Panc1 (cell line): ENCODE measurements around the gene REXO4. TPM values are rescaled to one million over a fixed set of nuclear protein-coding genes. Genes with fewer than 3 reads are reported as not detected.

Experiments
- ATAC-seq: fragments of 200-7000 bp; cut with Tn5 transposase; 2 replicates; pipeline ENCODE4 v1.9.1; 2020; ENCODE audit warnings: mild to moderate bottlenecking, moderate library complexity
- BruUV-seq: library from RNA; stranded (reverse); fragments of 400-500 nt; replicated peaks from 2 replicates; lab custom pipeline; 2021; lab: Mats Ljungman, UMichigan
- CTCF ChIA-PET: fragments of 300-600 bp; sonication (Branson Sonifier 250); formaldehyde crosslinking; loops from one replicate; lab custom pipeline; 2022; ENCODE audit warnings: antibody characterized with exemption; lab: Charles Lee
- POLR2A ChIA-PET: fragments of 300-600 bp; sonication (Branson Sonifier 250); formaldehyde crosslinking; loops from one replicate; lab custom pipeline; 2022; ENCODE audit warnings: antibody characterized with exemption; lab: Charles Lee
- DNase-seq: peaks from one replicate; pipeline ENCODE4 v3.0.0-alpha.2; 2010; ENCODE audit warnings: low read depth, low spot score
- H3K27ac ChIP-seq: 2 replicates; pipeline ENCODE4 v1.5.1; 2011; ENCODE audit warnings: mild to moderate bottlenecking, low read length, inconsistent platforms
- H3K27me3 ChIP-seq: fragments of 200-500 bp; sonication (Bioruptor generic); 2 replicates; pipeline ENCODE4 v1.6.0; 2014; ENCODE audit warnings: low read length, inconsistent platforms; ENCODE audit not compliant: control insufficient read depth, insufficient read depth
- H3K36me3 ChIP-seq: fragments of 200-500 bp; sonication (Bioruptor generic); 2 replicates; pipeline ENCODE4 v1.5.1; 2014; ENCODE audit warnings: inconsistent platforms, mild to moderate bottlenecking, low read length, moderate library complexity; ENCODE audit not compliant: control insufficient read depth, insufficient read depth
- H3K4me1 ChIP-seq: 2 replicates; pipeline ENCODE4 v1.5.1; 2011; ENCODE audit warnings: inconsistent platforms, mild to moderate bottlenecking, low read length, moderate library complexity; ENCODE audit not compliant: control insufficient read depth, insufficient read depth
- H3K4me3 ChIP-seq, 2 experiments: 2 replicates each; pipeline ENCODE4 v1.5.1; 2011 to 2012; ENCODE audit warnings: low read depth in 2 of 2, low read length in 2 of 2, mild to moderate bottlenecking in 2 of 2, inconsistent platforms in 1 of 2, moderate library complexity in 1 of 2
- H3K9me3 ChIP-seq: fragments of 200-500 bp; sonication (Bioruptor generic); 2 replicates; pipeline ENCODE4 v1.5.1; 2014; ENCODE audit warnings: low read depth, mild to moderate bottlenecking, inconsistent platforms, low read length, moderate library complexity; ENCODE audit not compliant: control insufficient read depth, insufficient read depth
- SIN3A ChIP-seq: IDR thresholded peaks from 2 replicates; pipeline ENCODE4 v1.6.1; 2012; ENCODE audit warnings: low read depth, mild to moderate bottlenecking, low read length, moderate library complexity, borderline replicate concordance; ENCODE audit not compliant: insufficient read depth
- TCF7L2 ChIP-seq: IDR thresholded peaks from 2 replicates; pipeline ENCODE4 v1.6.1; 2011; ENCODE audit warnings: mild to moderate bottlenecking, low read depth, low read length, inconsistent platforms
- in situ Hi-C: cut with HindIII; loops from 2 replicates; pipeline ENCODE4 v1.10.0; 2016; ENCODE audit warnings: low sequenced_read_pairs, low pct_unique_long_range_greater_than_20kb
- intact Hi-C: fragments of 100-400 bp; cut with micrococcal nuclease; formaldehyde crosslinking; loops from one replicate; pipeline ENCODE4 v1.10.0; 2022; ENCODE audit not compliant: unreplicated experiment
- total RNA-seq: library from RNA; stranded (reverse); gene quantifications from one replicate; pipeline ENCODE4 v1.2.1, GENCODE V29; 2021; ENCODE audit not compliant: unreplicated experiment
- TF ChIP-seq, protein P1 (sequence below), 2 experiments: IDR thresholded peaks; 2 replicates each; pipeline ENCODE4 v1.6.1; 2011 to 2012; ENCODE audit warnings: low read depth in 2 of 2, control low read depth in 1 of 2, low read length in 1 of 2, mild to moderate bottlenecking in 1 of 2, moderate library complexity in 1 of 2; ENCODE audit not compliant: insufficient read depth in 1 of 2
- TF ChIP-seq, protein P2 (sequence below): fragments of 450-650 bp; IDR thresholded peaks from 2 replicates; pipeline ENCODE4 v1.5.1; 2017; ENCODE audit warnings: mild to moderate bottlenecking

REXO4 gene
- total RNA-seq, 1 experiment from 2014 or later = 19.9 TPM

DNA sequence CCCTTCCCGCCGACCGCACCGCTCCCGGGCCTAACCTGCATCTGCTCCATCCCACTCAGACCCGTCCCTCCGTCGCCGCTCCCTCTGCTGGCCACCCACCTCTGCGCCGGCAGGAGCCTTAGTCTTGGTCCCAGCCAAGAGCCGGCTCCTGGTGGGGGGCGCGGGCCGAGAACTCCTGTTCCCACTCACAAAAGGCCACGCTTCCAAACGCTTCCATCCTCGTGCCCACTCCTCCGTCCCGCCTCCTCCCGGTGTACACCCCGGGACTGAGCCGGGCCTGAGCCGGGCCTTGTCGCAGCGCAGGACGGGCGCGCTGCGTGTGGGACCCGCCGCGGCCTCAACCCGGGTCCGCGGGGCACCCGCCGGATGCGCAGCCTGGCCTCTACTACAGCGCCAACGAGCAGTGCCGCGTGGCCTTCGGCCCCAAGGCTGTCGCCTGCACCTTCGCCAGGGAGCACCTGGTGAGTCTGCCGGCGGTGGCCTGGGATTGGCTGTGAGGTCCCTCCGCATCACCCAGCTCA, 11.9 kb upstream of the REXO4 start:
- intact Hi-C loops (no loop called here), in situ Hi-C loops (no loop called here)
- Histone ChIP-seq H3K36me3 (no peaks in the 10 kb centered on the region), H3K4me3 (peak overlapping the region in 1 of 2 experiments; percentile 8; a peak in 1 of 4 replicates), H3K9me3 (no peaks in the 10 kb centered on the region), H3K27me3 (no peaks in the 10 kb centered on the region), H3K27ac (no peak overlapping the region), H3K4me1 (peaks cover 6% of the 10 kb centered on the region; the same call in 1 of the 2 replicates)
- ChIA-PET CTCF (no interaction called here), POLR2A (no interaction called here)
- DNase-seq (no peak), ATAC-seq (peak; percentile 85)
- no peak for TF ChIP-seq SIN3A
- no peak for TF ChIP-seq TCF7L2
- TF ChIP-seq, protein P1, sequence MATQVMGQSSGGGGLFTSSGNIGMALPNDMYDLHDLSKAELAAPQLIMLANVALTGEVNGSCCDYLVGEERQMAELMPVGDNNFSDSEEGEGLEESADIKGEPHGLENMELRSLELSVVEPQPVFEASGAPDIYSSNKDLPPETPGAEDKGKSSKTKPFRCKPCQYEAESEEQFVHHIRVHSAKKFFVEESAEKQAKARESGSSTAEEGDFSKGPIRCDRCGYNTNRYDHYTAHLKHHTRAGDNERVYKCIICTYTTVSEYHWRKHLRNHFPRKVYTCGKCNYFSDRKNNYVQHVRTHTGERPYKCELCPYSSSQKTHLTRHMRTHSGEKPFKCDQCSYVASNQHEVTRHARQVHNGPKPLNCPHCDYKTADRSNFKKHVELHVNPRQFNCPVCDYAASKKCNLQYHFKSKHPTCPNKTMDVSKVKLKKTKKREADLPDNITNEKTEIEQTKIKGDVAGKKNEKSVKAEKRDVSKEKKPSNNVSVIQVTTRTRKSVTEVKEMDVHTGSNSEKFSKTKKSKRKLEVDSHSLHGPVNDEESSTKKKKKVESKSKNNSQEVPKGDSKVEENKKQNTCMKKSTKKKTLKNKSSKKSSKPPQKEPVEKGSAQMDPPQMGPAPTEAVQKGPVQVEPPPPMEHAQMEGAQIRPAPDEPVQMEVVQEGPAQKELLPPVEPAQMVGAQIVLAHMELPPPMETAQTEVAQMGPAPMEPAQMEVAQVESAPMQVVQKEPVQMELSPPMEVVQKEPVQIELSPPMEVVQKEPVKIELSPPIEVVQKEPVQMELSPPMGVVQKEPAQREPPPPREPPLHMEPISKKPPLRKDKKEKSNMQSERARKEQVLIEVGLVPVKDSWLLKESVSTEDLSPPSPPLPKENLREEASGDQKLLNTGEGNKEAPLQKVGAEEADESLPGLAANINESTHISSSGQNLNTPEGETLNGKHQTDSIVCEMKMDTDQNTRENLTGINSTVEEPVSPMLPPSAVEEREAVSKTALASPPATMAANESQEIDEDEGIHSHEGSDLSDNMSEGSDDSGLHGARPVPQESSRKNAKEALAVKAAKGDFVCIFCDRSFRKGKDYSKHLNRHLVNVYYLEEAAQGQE (IDR thresholded peaks at IDR 0.05; ENCODE audit: insufficient read depth in 1 of 2, low read depth in 2 of 2, low read length in 1 of 2) = no peak
- TF ChIP-seq, protein P2, sequence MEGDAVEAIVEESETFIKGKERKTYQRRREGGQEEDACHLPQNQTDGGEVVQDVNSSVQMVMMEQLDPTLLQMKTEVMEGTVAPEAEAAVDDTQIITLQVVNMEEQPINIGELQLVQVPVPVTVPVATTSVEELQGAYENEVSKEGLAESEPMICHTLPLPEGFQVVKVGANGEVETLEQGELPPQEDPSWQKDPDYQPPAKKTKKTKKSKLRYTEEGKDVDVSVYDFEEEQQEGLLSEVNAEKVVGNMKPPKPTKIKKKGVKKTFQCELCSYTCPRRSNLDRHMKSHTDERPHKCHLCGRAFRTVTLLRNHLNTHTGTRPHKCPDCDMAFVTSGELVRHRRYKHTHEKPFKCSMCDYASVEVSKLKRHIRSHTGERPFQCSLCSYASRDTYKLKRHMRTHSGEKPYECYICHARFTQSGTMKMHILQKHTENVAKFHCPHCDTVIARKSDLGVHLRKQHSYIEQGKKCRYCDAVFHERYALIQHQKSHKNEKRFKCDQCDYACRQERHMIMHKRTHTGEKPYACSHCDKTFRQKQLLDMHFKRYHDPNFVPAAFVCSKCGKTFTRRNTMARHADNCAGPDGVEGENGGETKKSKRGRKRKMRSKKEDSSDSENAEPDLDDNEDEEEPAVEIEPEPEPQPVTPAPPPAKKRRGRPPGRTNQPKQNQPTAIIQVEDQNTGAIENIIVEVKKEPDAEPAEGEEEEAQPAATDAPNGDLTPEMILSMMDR = peak; percentile 80
- BruUV-seq = no TSS peak

DNA sequence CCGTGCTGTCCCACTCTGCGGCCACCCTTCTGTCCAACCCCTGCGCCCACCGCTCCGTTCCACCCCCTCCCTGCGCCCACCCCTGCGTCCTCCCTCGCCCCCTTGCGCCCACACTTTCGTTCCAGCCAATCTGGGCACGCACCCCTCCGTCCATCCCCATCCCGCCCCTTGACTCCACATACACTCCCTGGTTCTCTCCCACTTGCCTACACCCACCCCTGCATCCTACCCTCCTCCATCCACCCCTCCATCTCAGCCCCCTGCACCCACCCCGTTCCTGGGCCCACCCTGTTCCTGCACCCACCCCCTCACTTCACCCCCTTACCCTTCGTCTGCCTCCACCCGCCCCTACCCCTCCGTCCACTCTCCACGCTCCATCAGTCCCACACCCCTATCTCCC, 11.4 kb upstream of the REXO4 start:
- H3K9me3 ChIP-seq = no peaks in the 10 kb centered on the region
- POLR2A ChIA-PET = interaction anchor here (0.7 kb wide), 1 partner anchor 19 kb away, joined by 7 read pairs; no protein-coding TSS in a partner anchor
- in situ Hi-C loops = no loop called here
- no peaks in the 10 kb centered on the region for H3K27me3 ChIP-seq
- intact Hi-C loops = no loop called here
- ATAC-seq (peak; percentile 17; the same call in 1 of the 2 replicates), DNase-seq (no peak)
- H3K36me3 ChIP-seq = no peaks in the 10 kb centered on the region
- TF ChIP-seq, protein P1 (IDR thresholded peaks at IDR 0.05; ENCODE audit: insufficient read depth in 1 of 2, low read depth in 2 of 2, low read length in 1 of 2) = no peak
- TF ChIP-seq TCF7L2 (no peak), SIN3A (no peak)
- TF ChIP-seq, protein P2 = no peak
- no TSS peak for BruUV-seq
- peak overlapping the region; percentile 8 to 28; a peak in 2 of 4 replicates for H3K4me3 ChIP-seq
- H3K27ac ChIP-seq = no peak overlapping the region
- CTCF ChIA-PET = no interaction called here
- H3K4me1 ChIP-seq = peaks cover 6% of the 10 kb centered on the region; the same call in 1 of the 2 replicates
